K562 (cell line): ENCODE results near the gene TENM4. TPM values are rescaled to one million over a fixed set of nuclear protein-coding genes. Genes with fewer than 3 reads are reported as not detected.

ENCODE experiments used
- ATAC-seq: fragments of 200-7000 bp; cut with Tn5 transposase; 3 replicates; pipeline ENCODE4 v1.9.1; 2020; ENCODE audit warnings: moderate library complexity
- BruUV-seq: library from RNA; stranded (reverse); fragments of 400-500 nt; replicated peaks from 2 replicates; lab custom pipeline; 2021; lab: Mats Ljungman, UMichigan
- CTCF ChIA-PET: fragments of 300-600 bp; formaldehyde crosslinking; extraction: SDS; loops from one replicate; lab custom pipeline; 2021; ENCODE audit warnings: low intra/inter-chr PET ratio; lab: Yijun Ruan, JAX
- POLR2A ChIA-PET: fragments of 300-600, 350-650 bp; sonication (Branson Sonifier 250); formaldehyde crosslinking; extraction: SDS; loops from one replicate; lab custom pipeline; 2021; ENCODE audit warnings: antibody characterized with exemption, inconsistent platforms; lab: Yijun Ruan, JAX
- DNase-seq, 4 experiments: peaks; one replicate each; pipeline versions ENCODE4 v3.0.0 to v3.0.0-alpha.2; 2011 to 2018; ENCODE audit warnings: low spot score in 3 of 4, mixed read lengths in 3 of 4; ENCODE audit errors: extremely low read depth in 1 of 4
- FAIRE-seq: peaks from 2 replicates; lab custom pipeline; 2011; peaks lifted over from hg19 to GRCh38; lab: Jason Lieb, UNC
- H2AFZ ChIP-seq: 2 replicates; pipeline ENCODE4 v1.6.0; 2011; ENCODE audit warnings: low read depth, low read length, control low read depth, inconsistent platforms
- H3K27ac ChIP-seq: fragments of 200-600 bp; 3 replicates; pipeline ENCODE4 v1.8.0; 2011; ENCODE audit warnings: low read depth, mild to moderate bottlenecking, control low read depth, inconsistent platforms, low read length, moderate library complexity, mixed read lengths; ENCODE audit errors: extremely low read depth
- H3K27me3 ChIP-seq, 2 experiments: fragments of 300-600 bp in 1 of 2; 2 replicates in 1 of 2; 3 replicates in 1 of 2; pipeline versions ENCODE4 v1.6.0 to v1.8.0; 2011; ENCODE audit warnings: inconsistent platforms in 2 of 2, low read length in 2 of 2, mild to moderate bottlenecking in 1 of 2, mixed read lengths in 1 of 2, moderate library complexity in 1 of 2; ENCODE audit not compliant: control insufficient read depth in 2 of 2, insufficient read depth in 2 of 2
- H3K36me3 ChIP-seq: fragments of 300-600 bp; 3 replicates; pipeline ENCODE4 v1.8.0; 2011; ENCODE audit warnings: mild to moderate bottlenecking, low read length, inconsistent platforms; ENCODE audit not compliant: control insufficient read depth, insufficient read depth
- H3K4me1 ChIP-seq, 2 experiments: fragments of 200-600 bp in 1 of 2; replicated peaks in 1 of 2; 2 replicates in 1 of 2; 3 replicates in 1 of 2; pipeline versions ENCODE4 v1.5.1 to v1.8.0; 2011; ENCODE audit warnings: inconsistent platforms in 2 of 2, low read length in 2 of 2, mild to moderate bottlenecking in 1 of 2, mixed read lengths in 1 of 2, moderate library complexity in 1 of 2; ENCODE audit not compliant: control insufficient read depth in 2 of 2, insufficient read depth in 2 of 2
- H3K4me2 ChIP-seq: 2 replicates; pipeline ENCODE4 v1.6.1; 2011; ENCODE audit warnings: low read length, control low read depth, inconsistent platforms, mixed read lengths; ENCODE audit not compliant: insufficient read depth
- H3K4me3 ChIP-seq: fragments of 200-600 bp; sonication (generic), shearing (Covaris generic); 2 replicates; pipeline ENCODE4 v1.5.1; 2016; ENCODE audit warnings: control low read depth, inconsistent platforms
- H3K79me2 ChIP-seq: fragments of 200-600 bp; 3 replicates; pipeline ENCODE4 v1.8.0; 2011; ENCODE audit warnings: low read length, inconsistent platforms; ENCODE audit not compliant: control insufficient read depth, insufficient read depth
- H3K9ac ChIP-seq, 2 experiments: 2 replicates each; pipeline versions ENCODE4 v1.6.0 to v1.6.1; 2011; ENCODE audit warnings: low read depth in 2 of 2, low read length in 2 of 2, control low read depth in 1 of 2, inconsistent platforms in 1 of 2, mild to moderate bottlenecking in 1 of 2, mixed read lengths in 1 of 2; ENCODE audit not compliant: insufficient read depth in 1 of 2
- H3K9me1 ChIP-seq: one replicate; pipeline ENCODE4 v1.6.0; 2011; ENCODE audit warnings: inconsistent platforms, mild to moderate bottlenecking, low read length, moderate library complexity; ENCODE audit not compliant: control insufficient read depth, insufficient read depth
- H3K9me3 ChIP-seq: replicated peaks from 2 replicates; pipeline ENCODE4 v1.5.1; 2011; ENCODE audit warnings: low read depth, low read length, inconsistent platforms; ENCODE audit not compliant: control insufficient read depth, insufficient read depth
- H4K20me1 ChIP-seq: replicated peaks from 2 replicates; pipeline ENCODE4 v1.6.1; 2011; ENCODE audit warnings: low read length, inconsistent platforms, mixed read lengths; ENCODE audit not compliant: control insufficient read depth, insufficient read depth
- EP400 ChIP-seq: fragments of 450-650 bp; IDR thresholded peaks from 2 replicates; pipeline ENCODE4 v1.6.1; 2017; ENCODE audit warnings: antibody characterized with exemption, mild to moderate bottlenecking, moderate library complexity
- ETV1 ChIP-seq: fragments of 450-650 bp; conservative IDR thresholded peaks from 2 replicates; pipeline ENCODE4 v1.6.1; 2016; ENCODE audit warnings: missing genetic modification characterization, control low read depth, low read depth, missing compliant biosample characterization
- JUNB ChIP-seq: fragments of 450-650 bp; formaldehyde crosslinking; conservative IDR thresholded peaks from 2 replicates; pipeline ENCODE4 v1.4.0; 2020; ENCODE audit warnings: mild to moderate bottlenecking
- ZMIZ1 ChIP-seq, 2 experiments: fragments of 150-350 bp in 1 of 2; IDR thresholded peaks; 2 replicates each; pipeline ENCODE4 v1.6.1; 2012 to 2016; ENCODE audit warnings: low read depth in 2 of 2, low read length in 2 of 2, mild to moderate bottlenecking in 1 of 2, moderate library complexity in 1 of 2
- ZNF12 ChIP-seq: sonication (generic); formaldehyde crosslinking; IDR thresholded peaks from 2 replicates; pipeline ENCODE4 v1.4.0; 2020; ENCODE audit warnings: mild to moderate bottlenecking, missing genetic modification reagents
- in situ Hi-C: fragments of 300-500 bp; cut with MboI; formaldehyde crosslinking; loops from 4 replicates; pipeline ENCODE4 v1.15.0; 2018; ENCODE audit warnings: inconsistent platforms, mixed read lengths
- intact Hi-C: fragments of 100-400 bp; cut with micrococcal nuclease; formaldehyde crosslinking; loops from 2 replicates; pipeline ENCODE4 v1.14.2; 2022
- polyA plus RNA-seq, 8 experiments: library from polyadenylated mRNA; depleted of rRNA in 4 of 8; stranded (reverse) in 5 of 8; unstranded in 3 of 8; fragments of >200 nt; fragmentation: Nextera tagmentation in 2 of 8; fragmentation: Illumina TruSeq in 1 of 8; extraction: Ambion mirVana in 2 of 8; extraction: Trizol in 1 of 8; gene quantifications; 2 replicates each; pipeline versions ENCODE4 v1.2.1 to v1.2.3, GENCODE V29; 2011 to 2014; ENCODE audit warnings: inconsistent platforms in 1 of 8, missing spikeins in 1 of 8
- total RNA-seq, 7 experiments: library from RNA; depleted of rRNA in 6 of 7; stranded (reverse); fragments of >200 nt in 6 of 7; fragmentation: Illumina TruSeq in 2 of 7; extraction: Trizol in 2 of 7; gene quantifications; 2 replicates each; pipeline versions ENCODE4 v1.2.1 to v1.2.3, GENCODE V29; 2011 to 2021; ENCODE audit warnings: low replicate concordance in 1 of 7

Gene TENM4
- total and polyA plus RNA-seq, 9 of the 15 experiments (the other 6 are each of a cell fraction or from before 2014, with no cell fraction given), result 0.16 TPM; not detected in 8

GRCh38 chr11:78722786-78723185 is 718.0 kb downstream of the TENM4 start (continued):
- no peak for TF ChIP-seq ZMIZ1 (IDR thresholded peaks at IDR 0.05; ENCODE audit: low read depth in 2 of 2, low read length in 2 of 2)
- TF ChIP-seq EP400, result no peak

GRCh38 chr11:78720281-78720989 is 720.4 kb downstream of the TENM4 start:
- H4K20me1 ChIP-seq, result no peaks in the 10 kb centered on the region; the same call in 1 of the 2 replicates
- DNase-seq, result no peak
- no peaks in the 10 kb centered on the region for H3K36me3 ChIP-seq
- no peaks in the 10 kb centered on the region for H3K9me1 ChIP-seq
- H3K9me3 ChIP-seq, result no peaks in the 10 kb centered on the region
- ChIA-PET POLR2A (interaction anchor here (1.0 kb wide), 1 partner anchor 47 kb away, joined by 3 read pairs; no protein-coding TSS in a partner anchor), CTCF (no interaction called here)
- FAIRE-seq, result no peak
- no peaks in the 10 kb centered on the region for H3K79me2 ChIP-seq
- no peak overlapping the region for H3K4me3 ChIP-seq
- no TSS peak for BruUV-seq
- no peak for ATAC-seq
- H2AFZ ChIP-seq, result no peak overlapping the region
- H3K27me3 ChIP-seq, result no peaks in the 10 kb centered on the region; a peak in 3 of 5 replicates
- no peaks in the 10 kb centered on the region for H3K4me1 ChIP-seq
- H3K27ac ChIP-seq, result no peak overlapping the region
- no peak overlapping the region for H3K9ac ChIP-seq
- in situ Hi-C loops (no loop called here), intact Hi-C loops (no loop called here)
- TF ChIP-seq ZNF12 (CRISPR knock-in tag) (no peak), ETV1 (tag) (no peak), JUNB (CRISPR knock-in tag) (no peak)
- no peak overlapping the region for H3K4me2 ChIP-seq
